Prostate gland (tissue), 2 donors: ENCODE data around the gene IQCE.

Experiments used
- POLR2A ChIP-seq: fragments of 450-650 bp; IDR thresholded peaks from one replicate; pipeline ENCODE4 v1.6.1; 2016; ENCODE audit warnings: antibody characterized with exemption, mild to moderate bottlenecking
- TF ChIP-seq, protein P1 (sequence below), 4 experiments: fragments of 200-600 bp in 2 of 4; fragments of 450-650 bp in 2 of 4; sonication (generic) in 2 of 4; IDR thresholded peaks; 1 replicate in 3 of 4; 2 replicates in 1 of 4; pipeline ENCODE4 v1.5.1; 2016 to 2019; ENCODE audit warnings: antibody characterized with exemption in 4 of 4, mild to moderate bottlenecking in 2 of 4, moderate library complexity in 2 of 4

GRCh38 chr7:2523461-2523936 is 35.3 kb upstream of the IQCE start:
- TF ChIP-seq, protein P1, sequence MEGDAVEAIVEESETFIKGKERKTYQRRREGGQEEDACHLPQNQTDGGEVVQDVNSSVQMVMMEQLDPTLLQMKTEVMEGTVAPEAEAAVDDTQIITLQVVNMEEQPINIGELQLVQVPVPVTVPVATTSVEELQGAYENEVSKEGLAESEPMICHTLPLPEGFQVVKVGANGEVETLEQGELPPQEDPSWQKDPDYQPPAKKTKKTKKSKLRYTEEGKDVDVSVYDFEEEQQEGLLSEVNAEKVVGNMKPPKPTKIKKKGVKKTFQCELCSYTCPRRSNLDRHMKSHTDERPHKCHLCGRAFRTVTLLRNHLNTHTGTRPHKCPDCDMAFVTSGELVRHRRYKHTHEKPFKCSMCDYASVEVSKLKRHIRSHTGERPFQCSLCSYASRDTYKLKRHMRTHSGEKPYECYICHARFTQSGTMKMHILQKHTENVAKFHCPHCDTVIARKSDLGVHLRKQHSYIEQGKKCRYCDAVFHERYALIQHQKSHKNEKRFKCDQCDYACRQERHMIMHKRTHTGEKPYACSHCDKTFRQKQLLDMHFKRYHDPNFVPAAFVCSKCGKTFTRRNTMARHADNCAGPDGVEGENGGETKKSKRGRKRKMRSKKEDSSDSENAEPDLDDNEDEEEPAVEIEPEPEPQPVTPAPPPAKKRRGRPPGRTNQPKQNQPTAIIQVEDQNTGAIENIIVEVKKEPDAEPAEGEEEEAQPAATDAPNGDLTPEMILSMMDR (IDR thresholded peaks at IDR 0.05), result no peak
- peak; percentile 6 for TF ChIP-seq POLR2A
